Motor neuron (in vitro differentiated cells): ENCODE measurements around the gene OR5A1. TPM values are rescaled to one million over a fixed set of nuclear protein-coding genes. Genes with fewer than 3 reads are reported as not detected.
"Not testable (repeated sequence)": the region's sequence is repeated elsewhere in the genome, so short reads cannot be mapped to it uniquely, and the experiment has no call there.

Source experiments
- ATAC-seq, 8 experiments: fragments of 200-7000 bp; cut with Tn5 transposase; replicated peaks in 6 of 8; 2 replicates each; pipeline ENCODE4 v1.8.0; 2021; ENCODE audit warnings: mild to moderate bottlenecking in 8 of 8, moderate library complexity in 8 of 8
- H3K27ac ChIP-seq, 2 donors: fragments of 250-450 bp; sonication (Bioruptor Pico); 2 replicates each; pipeline ENCODE4 v1.9.0; 2021; ENCODE audit warnings: antibody characterized with exemption in 2 of 2, mild to moderate bottlenecking in 2 of 2, moderate library complexity in 1 of 2
- H3K4me1 ChIP-seq, 2 donors: fragments of 250-450 bp; sonication (Bioruptor Pico); replicated peaks in 1 of 2; 2 replicates each; pipeline ENCODE4 v1.6.1; 2021; ENCODE audit warnings: antibody characterized with exemption in 2 of 2, mild to moderate bottlenecking in 2 of 2, moderate library complexity in 1 of 2
- H3K4me3 ChIP-seq, 5 donors: fragments of 250-450 bp; sonication (Bioruptor Pico); 2 replicates each; pipeline ENCODE4 v1.9.0; 2021; ENCODE audit warnings: antibody characterized with exemption in 5 of 5, mild to moderate bottlenecking in 5 of 5, moderate library complexity in 4 of 5
- WGBS, 10 experiments: fragments of 450-650 bp; shearing (Covaris generic); methylation state at CpG; one replicate each; pipeline ENCODE4 v1.0.0; 2022; 5-methylcytosine and 5-hydroxymethylcytosine counted together
- in situ Hi-C, 9 experiments: fragments of 400-800 bp; cut with MboI; loops; one replicate each; pipeline ENCODE4 v1.15.0; 2021; ENCODE audit warnings: low sequenced_read_pairs in 9 of 9, low pct_unique_long_range_greater_than_20kb in 2 of 9; ENCODE audit not compliant: unreplicated experiment in 9 of 9
- total RNA-seq, 8 experiments: library from RNA; unstranded; fragments of 300-600 nt; gene quantifications; 2 replicates each; pipeline versions ENCODE4 v1.2.3 to v1.2.4, GENCODE V29; 2022

OR5A1 gene
- total RNA-seq, 8 experiments from 2014 or later = 0.05 to 0.33 (median 0.10) TPM; not detected in 3

GRCh38 chr11:59427068-59427382, 9.2 kb upstream of the OR5A1 start:
- no peak overlapping the region for H3K27ac ChIP-seq
- no peak overlapping the region for H3K4me3 ChIP-seq
- in situ Hi-C loops = loop anchor here in 3 of 9 experiments (10.0 to 25.0 kb wide), 2 partner anchors 240 to 262 kb away; no protein-coding TSS in a partner anchor
- ATAC-seq = no peak
- H3K4me1 ChIP-seq = peaks cover 0 to 14% of the 10 kb centered on the region in 2 donors

GRCh38 chr11:59429924-59430516, 6.2 kb upstream of the OR5A1 start:
- ATAC-seq = peak in 3 of 8 experiments; percentile 75 to 77 (median 76)
- in situ Hi-C loops = loop anchor here in 3 of 9 experiments (10.0 to 25.0 kb wide), 2 partner anchors 243 to 265 kb away; no protein-coding TSS in a partner anchor
- H3K4me1 ChIP-seq = peaks cover 0 to 14% of the 10 kb centered on the region in 2 donors

DNA sequence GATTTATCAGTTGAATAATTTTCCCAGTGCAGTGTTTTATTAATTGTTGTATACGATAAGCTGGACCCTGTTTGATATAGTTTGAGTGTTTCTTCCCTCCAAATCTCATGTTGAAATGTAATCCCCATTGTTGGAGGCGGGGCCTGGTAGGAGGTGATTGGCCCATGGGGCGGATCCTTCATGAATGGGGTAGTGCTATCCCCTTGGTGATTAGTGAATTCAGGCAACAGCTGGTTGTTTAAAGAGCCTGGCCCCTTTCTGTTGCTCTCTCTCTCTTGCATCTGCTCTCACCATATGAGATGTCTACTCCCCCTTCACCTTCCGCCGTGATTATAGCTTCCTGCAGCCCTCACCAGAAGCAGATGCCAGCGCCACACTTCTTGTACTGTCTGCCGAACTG, 1.5 kb downstream of the OR5A1 start:
- in situ Hi-C loops = loop anchor here in 2 of 9 experiments (25.0 kb wide), 1 partner anchor 250 kb away; no protein-coding TSS in a partner anchor

More at GRCh38 chr11:59429924-59430516, 6.2 kb upstream of the OR5A1 start:
- no peak overlapping the region for H3K27ac ChIP-seq
- H3K4me3 ChIP-seq = no peak overlapping the region
- WGBS, 10 experiments = 50 to 88% (median 66%) methylated on average over 2 to 4 of the region's 4 CpGs; no CpG with 5 or more reads in 1 of the 10 experiments

GRCh38 chr11:59445624-59446023, 9.4 kb downstream of the OR5A1 start:
- not testable (repeated sequence) for H3K4me3 ChIP-seq, H3K27ac ChIP-seq, H3K4me1 ChIP-seq, ATAC-seq
- 0 to 100% (median 0%) methylated on average over 1 of the region's 1 CpG; no CpG with 5 or more reads in 6 of the 10 experiments for WGBS, 10 experiments
- in situ Hi-C loops = loop anchor here in 2 of 9 experiments (25.0 kb wide), 1 partner anchor 258 kb away; no protein-coding TSS in a partner anchor

More for the DNA sequence above, 1.5 kb downstream of the OR5A1 start:
- Histone ChIP-seq H3K4me3 (no peak overlapping the region), H3K4me1 (no peaks in the 10 kb centered on the region), H3K27ac (no peak overlapping the region)
- WGBS, 10 experiments = 18 to 93% (median 85%) methylated on average over 2 to 7 of the region's 7 CpGs; no CpG with 5 or more reads in 1 of the 10 experiments
- ATAC-seq = no peak

DNA sequence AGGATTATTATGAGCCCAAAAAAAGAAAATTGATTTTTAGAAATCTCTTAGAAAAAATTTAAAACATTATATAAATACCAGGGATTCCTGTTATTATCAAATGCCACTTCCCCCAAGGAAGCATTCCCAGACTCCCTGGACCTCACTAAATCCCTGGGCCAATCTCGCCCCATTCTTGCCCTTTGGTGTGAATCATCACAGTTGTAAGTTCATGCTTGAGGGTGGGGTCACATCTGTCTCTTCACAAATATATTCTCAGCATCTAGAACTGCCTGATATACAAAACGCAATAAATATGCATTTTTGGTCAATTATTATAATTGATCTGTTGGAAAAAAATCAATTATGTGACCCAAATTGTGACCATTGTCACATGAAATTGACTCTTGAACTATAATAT, 12.2 kb downstream of the OR5A1 start:
- Histone ChIP-seq H3K4me1 (no peaks in the 10 kb centered on the region), H3K27ac (no peak overlapping the region), H3K4me3 (no peak overlapping the region)
- ATAC-seq = peak in 2 of 8 experiments; percentile 67 to 91
- in situ Hi-C loops = loop anchor here in 2 of 9 experiments (25.0 kb wide), 1 partner anchor 261 kb away; no protein-coding TSS in a partner anchor
- 0 to 100% (median 60%) methylated on average over 1 to 2 of the region's 2 CpGs; no CpG with 5 or more reads in 3 of the 10 experiments for WGBS, 10 experiments

- 0 to 100% (median 100%) methylated on average over 1 to 2 of the region's 2 CpGs; no CpG with 5 or more reads in 6 of the 10 experiments for WGBS, 10 experiments
- in situ Hi-C loops = no loop called here
- no peak for ATAC-seq
- Histone ChIP-seq H3K4me3 (no peak within 1 kb of the TSS), H3K27ac (no peak within 1 kb of the TSS), H3K4me1 (no peaks in the 10 kb centered on the region)
Measured at GRCh38 chr11:59456661-59457060, 20.4 kb downstream of the OR5A1 start, which contains the start of gene OR4D6. TSS of gene OR4D6 (plus strand) at chr11:59456961. CDS start at chr11:59456961, 0 bp downstream.

GRCh38 chr11:59459916-59460315, 23.6 kb downstream of the OR5A1 start:
- in situ Hi-C loops = no loop called here
- Histone ChIP-seq H3K4me3 (no peak overlapping the region), H3K27ac (no peak overlapping the region), H3K4me1 (no peaks in the 10 kb centered on the region)
- ATAC-seq = no peak
- WGBS, 10 experiments = 0 to 100% (median 78%) methylated on average over 1 to 3 of the region's 3 CpGs; no CpG with 5 or more reads in 2 of the 10 experiments

GRCh38 chr11:59463190-59463641, 26.9 kb downstream of the OR5A1 start:
- in situ Hi-C loops = no loop called here
- no peak for ATAC-seq

DNA sequence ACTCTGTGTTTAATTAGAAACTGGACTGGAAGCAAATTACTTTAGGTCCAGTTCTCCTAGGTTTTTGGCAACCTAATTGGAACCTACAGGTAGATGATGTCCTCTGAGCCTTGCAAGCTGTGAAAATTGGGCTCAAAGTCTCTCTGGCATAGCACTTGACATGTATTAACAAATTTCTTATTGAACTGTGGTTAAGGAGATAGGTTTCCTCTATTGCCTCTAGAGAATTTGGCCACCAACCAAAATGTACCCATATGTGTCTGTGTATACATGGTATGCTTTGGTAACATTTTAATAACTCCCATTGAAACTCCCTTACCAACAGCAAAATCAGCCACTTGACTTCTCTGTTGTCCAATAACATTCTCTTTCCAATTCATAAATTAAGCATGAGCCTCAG, 36.7 kb downstream of the OR5A1 start, which contains the start of gene OR4D10:
TSS of gene OR4D10 (plus strand) at position 301 of the 400 bp plus-strand sequence. CDS start 4,115 bp downstream, outside the sequence.
- no peak within 1 kb of the TSS for H3K4me3 ChIP-seq
- no peak for ATAC-seq
- peaks cover 0 to 2% of the 10 kb centered on the region in 2 donors for H3K4me1 ChIP-seq
- in situ Hi-C loops = no loop called here
- H3K27ac ChIP-seq = no peak within 1 kb of the TSS

More at GRCh38 chr11:59463190-59463641, 26.9 kb downstream of the OR5A1 start:
- H3K4me1 ChIP-seq = no peaks in the 10 kb centered on the region
- no peak overlapping the region for H3K27ac ChIP-seq
- WGBS, 10 experiments = 0 to 100% (median 41%) methylated on average over 1 to 5 of the region's 5 CpGs; no CpG with 5 or more reads in 2 of the 10 experiments
- no peak overlapping the region for H3K4me3 ChIP-seq

DNA sequence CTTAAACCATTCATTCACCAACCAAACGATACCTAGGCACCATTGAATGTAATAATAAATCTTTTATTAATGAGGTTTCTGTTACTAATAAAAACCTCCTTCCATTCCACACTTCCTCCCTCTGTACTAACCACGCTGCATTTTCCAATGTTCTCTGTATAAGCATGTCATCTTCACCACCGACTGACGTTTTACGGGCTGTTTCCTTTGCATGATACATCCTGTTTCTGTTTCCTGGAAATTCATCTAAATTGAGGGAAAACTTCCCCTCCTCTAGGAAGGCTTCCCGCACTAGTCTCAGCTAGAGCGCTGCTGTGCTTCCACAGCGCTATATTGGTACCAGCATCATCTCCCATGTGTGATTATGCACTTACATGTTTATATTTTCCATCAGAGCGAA, 38.9 kb downstream of the OR5A1 start:
- Histone ChIP-seq H3K27ac (no peak overlapping the region), H3K4me3 (no peak overlapping the region), H3K4me1 (peaks cover 0 to 6% of the 10 kb centered on the region in 2 donors)
- WGBS, 10 experiments = 0 to 95% (median 74%) methylated on average over 1 to 9 of the region's 9 CpGs; no CpG with 5 or more reads in 1 of the 10 experiments
- in situ Hi-C loops = no loop called here
- no peak for ATAC-seq

- peaks cover 0 to 7% of the 10 kb centered on the region in 2 donors for H3K4me1 ChIP-seq
- no peak overlapping the region for H3K27ac ChIP-seq
- no peak overlapping the region for H3K4me3 ChIP-seq
- ATAC-seq = no peak
- in situ Hi-C loops = no loop called here
Measured at GRCh38 chr11:59479906-59480305, 43.6 kb downstream of the OR5A1 start.

GRCh38 chr11:59480359-59480758, 44.1 kb downstream of the OR5A1 start:
- in situ Hi-C loops = no loop called here
- Histone ChIP-seq H3K4me3 (no peak overlapping the region), H3K4me1 (peaks cover 0 to 7% of the 10 kb centered on the region in 2 donors), H3K27ac (no peak overlapping the region)
- ATAC-seq = peak in 4 of 8 experiments; percentile 41 to 85 (median 58)
- WGBS, 10 experiments = 15 to 100% (median 63%) methylated on average over 1 to 3 of the region's 3 CpGs
